Measurements from ENCODE around the gene NADK2.

Gene NADK2

DNA sequence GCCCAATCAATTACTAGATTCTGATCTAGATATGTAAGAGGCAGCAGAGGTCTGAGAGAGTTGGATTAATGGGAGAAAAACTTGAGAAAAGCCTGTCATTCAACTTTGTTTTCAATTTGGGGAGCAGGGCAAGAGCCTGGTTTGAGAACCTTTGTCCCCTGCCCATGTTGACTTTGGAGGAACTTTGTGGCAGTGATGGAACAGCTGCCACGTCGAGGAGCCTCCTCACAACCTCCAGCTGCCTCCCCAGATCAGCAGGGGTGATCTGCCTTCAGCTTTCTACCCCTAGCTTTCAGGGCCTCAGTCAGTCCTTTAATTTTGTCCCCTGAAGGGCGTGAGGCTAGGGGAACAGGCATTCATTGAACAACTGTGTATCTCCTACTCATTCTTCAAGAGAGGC is 81.1 kb downstream of the NADK2 start:
- DNase-seq = no peak

DNA sequence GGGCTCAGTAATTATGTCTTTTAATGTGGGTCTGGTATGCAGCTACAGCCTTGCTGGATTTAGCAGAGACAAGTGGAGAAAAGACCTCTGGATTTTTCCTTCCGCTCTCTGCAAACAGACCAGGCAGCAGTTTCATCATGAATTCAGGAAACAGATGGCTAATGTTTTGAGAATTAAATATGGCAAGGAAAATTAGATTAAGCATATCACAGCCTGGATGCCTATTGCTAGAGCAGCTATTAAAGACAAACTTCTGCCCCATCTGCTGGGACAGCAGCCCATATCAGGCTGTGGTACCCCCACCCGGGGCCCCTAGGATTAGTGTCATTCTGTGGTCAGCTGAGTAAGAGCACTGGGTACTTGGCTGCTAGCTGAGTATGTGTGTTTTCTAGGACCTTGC is 83.6 kb downstream of the NADK2 start:
- DNase-seq = peak; percentile 43

DNA sequence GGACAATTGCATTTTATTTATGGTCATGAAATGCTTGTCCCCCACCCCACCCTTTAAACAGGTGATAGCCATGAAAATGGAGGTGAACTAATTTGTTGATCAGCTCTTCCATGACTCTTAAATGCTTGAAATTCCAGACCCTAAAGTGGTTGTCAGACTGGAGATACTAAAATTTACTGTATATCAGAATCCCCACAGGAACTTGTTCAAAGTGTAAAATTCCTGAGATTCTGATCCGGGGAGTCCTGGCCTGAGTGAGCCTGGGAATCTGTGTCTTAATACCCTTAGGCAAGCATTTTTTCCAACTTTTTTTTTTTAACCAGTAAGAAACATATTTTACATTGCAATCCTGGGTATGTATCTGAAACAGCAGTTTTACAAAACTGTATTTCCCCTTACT is 85.1 kb downstream of the NADK2 start:
- DNase-seq = no peak

DNA sequence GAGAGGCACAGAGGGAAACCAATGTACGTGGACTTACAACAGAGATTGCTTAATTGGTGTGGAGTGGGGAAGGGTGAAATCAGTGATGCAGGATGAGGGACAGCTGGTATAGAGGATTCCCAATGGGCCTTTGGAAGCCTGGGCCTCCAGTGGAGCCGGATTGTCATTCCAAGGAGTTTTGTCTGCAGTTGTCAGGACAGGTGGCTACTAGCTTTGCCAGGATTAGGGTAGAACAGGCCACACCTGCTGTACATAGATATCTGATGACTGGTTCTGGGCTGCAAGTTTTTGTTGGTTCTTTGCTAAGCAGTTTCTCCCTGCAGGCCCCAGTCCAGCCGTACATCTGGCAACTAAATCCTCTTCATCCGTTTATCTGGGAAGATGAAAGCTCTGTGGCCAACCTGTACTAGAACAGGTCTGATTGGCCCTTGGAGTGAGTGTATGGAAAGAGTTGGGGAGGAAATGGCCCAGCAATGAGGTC is 85.6 kb downstream of the NADK2 start:
- no peak for DNase-seq

DNA sequence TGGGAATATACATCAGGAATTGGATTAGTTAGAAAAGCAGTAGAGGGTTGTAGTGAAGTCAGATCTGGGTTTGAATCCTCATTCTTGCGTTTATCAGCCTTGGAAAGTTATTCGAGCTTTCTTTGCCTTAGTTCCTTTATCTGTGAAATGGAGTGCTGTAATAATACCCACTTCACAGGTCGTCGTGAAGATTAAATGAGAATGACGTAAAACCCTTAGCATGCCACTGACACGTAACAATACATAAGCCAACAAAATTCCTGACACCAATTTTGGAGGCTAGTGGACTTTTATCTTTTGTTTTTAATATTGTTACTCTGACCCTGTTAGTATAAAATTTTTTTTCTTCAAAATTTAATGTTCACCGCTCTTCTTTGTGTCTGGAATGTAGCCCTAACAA is 86.4 kb downstream of the NADK2 start:
- no peak for DNase-seq

DNA sequence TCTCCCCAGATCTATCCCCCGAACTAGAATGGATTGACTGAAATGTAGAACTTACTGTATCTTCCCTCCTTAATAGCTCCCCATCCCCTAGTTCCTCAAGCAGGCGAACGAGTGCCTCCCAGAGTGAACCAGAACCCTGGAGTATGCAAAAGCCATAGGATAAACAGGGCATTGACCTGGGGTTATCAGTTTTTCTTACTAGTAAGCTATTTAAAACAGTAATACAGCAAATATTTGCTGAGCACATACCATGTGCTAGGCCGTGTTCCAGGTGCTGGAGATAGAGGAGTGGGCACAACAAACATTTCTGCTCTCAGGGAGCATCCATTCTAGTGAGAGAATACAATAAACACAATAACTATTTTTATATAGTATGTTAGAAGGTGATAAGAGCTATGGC is 88.0 kb downstream of the NADK2 start:
- no peak for DNase-seq

DNA sequence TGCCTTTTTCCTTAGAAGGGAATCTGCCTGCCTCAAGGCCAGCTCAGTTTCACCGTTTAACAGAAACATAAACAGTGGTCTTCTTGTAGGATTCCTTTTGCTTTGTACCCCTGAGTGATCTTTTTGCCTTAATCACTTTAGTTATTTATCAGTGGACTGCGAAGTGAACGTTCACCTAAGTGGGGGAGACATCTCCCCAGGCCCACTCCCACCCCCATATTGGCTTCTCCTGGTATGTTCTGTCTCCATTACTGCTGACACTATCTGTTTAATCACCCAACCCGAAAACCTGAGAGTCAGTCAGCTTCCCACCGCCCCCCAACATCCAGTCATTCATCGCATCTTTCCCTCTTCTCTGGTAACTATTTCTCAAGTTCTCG is 88.4 kb downstream of the NADK2 start:
- DNase-seq = no peak

DNA sequence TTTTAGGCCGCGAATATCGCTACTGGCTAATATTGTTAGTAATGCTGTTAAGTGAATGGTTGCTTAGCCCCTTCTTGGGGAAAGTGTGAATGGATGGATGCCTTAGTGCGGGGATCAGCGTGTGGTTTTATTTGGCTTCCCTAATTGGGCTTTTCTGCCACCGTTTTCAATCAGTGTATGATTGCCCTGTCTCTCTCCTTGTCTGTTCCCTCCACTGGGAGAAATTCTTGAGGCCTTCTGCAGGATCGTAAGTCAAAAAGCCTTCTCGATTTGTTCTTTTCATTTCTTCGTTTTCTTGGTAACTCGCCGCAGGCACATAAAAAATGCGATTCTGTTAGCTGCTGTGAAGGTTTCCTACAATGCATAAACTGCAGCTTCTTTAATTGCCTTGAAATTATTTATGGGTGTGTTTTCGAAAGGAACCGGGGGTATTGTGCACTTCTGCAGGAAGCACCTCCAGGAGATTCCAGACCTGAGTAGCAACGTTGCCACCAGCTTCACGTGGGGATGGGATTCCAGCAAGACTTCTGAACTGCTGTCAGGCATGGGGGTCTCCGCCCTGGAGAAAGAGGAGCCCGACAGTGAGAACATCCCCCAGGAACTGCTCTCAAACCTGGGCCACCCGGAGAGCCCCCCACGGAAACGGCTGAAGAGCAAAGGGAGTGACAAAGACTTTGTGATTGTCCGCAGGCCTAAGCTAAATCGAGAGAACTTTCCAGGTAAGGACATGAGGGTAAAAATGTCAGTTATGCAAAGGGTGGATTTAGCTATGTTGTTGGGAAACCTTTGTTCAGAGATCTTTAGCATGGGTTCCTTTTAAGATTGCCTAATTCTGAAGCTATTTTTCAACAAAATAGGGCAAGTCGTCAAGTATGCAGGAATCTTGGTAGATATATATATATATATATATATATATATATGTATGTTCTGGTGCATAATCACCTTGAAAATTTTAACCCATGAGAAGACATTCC is 89.1 kb downstream of the NADK2 start:
- DNase-seq = peak; percentile 10

DNA sequence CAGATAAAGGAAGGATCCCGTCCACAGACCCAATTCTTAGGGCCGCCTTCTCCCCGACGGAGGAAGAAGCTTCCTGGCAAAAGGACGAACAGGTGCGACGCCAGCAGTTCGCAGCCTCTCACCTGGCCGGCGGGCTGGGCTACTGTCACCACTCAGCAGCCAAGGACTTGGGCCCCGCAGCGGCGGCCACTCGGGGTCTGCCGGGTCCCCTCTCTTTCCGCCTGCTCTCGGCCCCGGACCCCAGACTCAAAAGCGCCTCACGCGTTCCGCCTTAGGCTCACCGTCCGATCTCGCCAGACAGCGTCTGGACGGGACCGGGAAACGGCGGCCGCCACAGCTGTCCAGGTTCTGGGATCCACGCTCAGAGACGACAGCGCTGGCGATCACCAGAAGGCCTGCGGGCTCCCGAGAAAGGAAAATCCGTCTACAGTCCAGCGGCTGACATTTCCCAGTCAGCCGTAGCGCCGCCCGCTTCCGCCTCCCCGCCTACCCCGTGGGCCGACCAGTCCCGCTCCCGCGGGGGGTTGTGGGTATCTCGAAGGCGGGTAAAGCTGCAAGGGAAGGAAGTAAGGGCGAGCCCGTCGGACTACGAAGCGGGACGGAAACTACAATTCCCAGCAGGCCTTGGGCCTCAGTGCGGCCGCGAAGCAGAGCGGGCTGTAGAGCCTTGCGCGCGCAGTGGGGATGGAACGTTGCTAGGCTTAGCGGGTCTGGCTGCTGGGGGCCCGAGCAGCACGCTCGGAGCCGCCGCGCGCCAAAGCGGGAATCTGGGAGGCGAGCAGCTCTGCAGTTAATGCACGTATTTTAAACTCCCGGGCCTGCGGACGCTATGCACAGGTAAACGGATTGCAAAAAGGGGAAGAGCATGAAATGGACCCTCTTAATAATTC is 90.0 kb downstream of the NADK2 start, which contains the start of the genes LMBRD2 and SKP2:
TSS of gene LMBRD2 (minus strand) at position 454 of the 890 bp plus-strand sequence. CDS start 8,538 bp downstream, outside the sequence.
TSS of gene SKP2 (plus strand) at position 678 of the 890 bp plus-strand sequence. CDS start at position 830, 152 bp downstream.
- DNase-seq = peak; percentile 97

DNA sequence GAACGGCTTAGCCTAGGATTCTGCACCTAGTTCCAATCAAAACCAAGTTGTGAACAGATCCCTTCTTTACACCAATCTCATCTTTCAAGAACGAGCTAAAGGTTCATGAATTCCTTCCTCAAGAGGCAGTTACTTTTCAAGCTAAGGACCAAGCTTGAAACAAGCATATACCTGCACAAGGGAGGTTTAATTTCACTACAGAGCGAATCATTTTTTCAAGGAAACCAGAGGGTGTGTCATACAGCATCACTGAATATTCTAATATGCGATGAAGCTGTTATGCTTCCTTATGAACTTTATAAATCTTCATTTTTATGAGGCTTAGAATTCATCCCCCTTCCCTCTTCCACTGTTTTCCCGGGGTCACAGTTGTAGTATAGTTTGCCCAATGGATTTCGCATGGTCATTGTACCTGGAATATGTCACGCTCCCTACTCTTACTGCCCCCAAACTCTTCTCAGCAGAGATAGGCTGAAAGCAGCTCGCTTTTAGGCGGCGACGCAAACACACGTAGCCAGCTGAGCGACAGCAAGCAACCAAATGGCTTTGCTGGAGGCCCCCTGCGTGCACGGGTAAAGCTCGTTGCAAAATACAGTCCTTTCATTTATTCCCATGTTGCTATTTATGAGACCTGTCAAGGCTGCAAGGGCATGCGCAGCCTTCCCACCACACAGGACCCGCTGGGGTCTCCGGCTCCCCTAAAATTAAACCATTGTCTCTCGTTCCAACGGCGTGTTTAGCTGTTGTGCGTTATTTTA is 90.9 kb downstream of the NADK2 start:
- peak; percentile 48 for DNase-seq

DNA sequence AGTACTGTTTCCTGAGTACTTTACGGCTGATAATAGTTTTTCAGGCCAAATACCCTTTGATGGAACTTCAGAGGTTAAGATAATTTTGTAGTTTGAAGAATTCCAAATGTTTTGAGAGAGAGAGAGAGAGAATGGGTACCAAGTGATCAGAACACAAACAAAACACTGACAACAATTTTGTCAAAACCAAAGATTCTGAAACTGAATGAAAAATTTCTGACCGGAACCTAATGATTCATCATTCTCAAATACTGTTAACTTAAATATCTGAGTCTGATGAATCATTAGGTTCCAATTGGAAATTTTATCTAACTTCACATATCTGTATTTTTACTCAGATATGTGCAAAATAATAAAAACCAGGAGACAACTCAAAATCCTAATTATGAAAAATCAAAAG is 94.0 kb downstream of the NADK2 start:
- DNase-seq = no peak

DNA sequence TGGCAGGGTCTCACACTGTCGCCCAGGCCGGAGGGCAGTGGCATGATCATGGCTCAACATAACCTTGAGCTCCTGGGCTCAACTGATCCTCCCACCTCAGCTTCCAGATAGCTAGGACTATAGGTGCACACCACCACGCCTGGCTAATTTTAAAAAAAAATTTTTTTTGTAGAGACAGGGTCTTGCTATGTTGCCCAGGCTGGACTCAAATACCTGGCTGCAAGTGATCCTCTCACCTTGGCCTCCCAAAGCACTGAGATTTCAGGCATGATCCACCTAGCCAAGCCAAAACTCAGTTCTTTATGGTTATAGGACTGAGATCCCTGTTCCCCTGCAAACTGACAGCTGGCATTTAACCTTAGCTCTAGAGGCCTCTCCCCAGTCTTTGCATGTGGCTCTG is 95.3 kb downstream of the NADK2 start:
- DNase-seq = no peak

DNA sequence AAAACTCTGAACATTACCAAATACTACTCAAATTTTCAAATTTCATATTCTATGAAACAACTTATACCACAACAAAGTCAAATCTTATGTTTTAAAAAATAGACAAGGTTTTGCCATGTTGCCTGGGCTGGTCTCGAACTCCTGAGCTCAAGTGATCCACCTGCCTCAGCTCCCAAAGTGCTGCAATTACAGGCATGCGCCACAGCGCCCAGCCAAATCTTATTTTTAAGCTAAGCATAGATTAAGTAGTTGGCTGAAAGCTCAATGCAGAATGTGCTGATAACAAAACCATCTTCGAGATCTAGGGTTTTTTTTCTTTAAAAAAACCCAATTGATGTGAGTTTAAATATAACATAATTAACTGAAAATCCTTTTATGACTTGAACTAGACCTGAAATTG is 96.4 kb downstream of the NADK2 start:
- DNase-seq = no peak

All from MV-4-11 (cell line).